Esophagus muscularis mucosa (tissue), 4 donors: Measurements from ENCODE around the gene PLEKHA8. TPM values are rescaled to one million over a fixed set of nuclear protein-coding genes. Genes with fewer than 3 reads are reported as not detected.
A peak's percentile ranks its signal among the peaks of the same experiment; 100 is the strongest.

Source experiments
- DNase-seq: peaks from one replicate; pipeline ENCODE4 v3.0.0-alpha.2; 2017; ENCODE audit errors: extremely low spot score
- H3K27ac ChIP-seq, 4 donors: fragments of 200-600 bp; sonication (generic); replicated peaks in 1 of 4; 1 replicate in 3 of 4; 2 replicates in 1 of 4; pipeline ENCODE4 v1.5.1; 2016 to 2019; ENCODE audit warnings: mild to moderate bottlenecking in 1 of 4
- H3K27me3 ChIP-seq, 4 donors: fragments of 200-600 bp; sonication (generic); one replicate each; pipeline versions ENCODE4 v1.5.1 to v1.6.0; 2016 to 2019
- H3K36me3 ChIP-seq, 4 donors: fragments of 200-600 bp; sonication (generic); one replicate each; pipeline ENCODE4 v1.5.1; 2016 to 2019
- H3K4me1 ChIP-seq, 4 donors: fragments of 200-600 bp; sonication (generic); one replicate each; pipeline ENCODE4 v1.5.1; 2016 to 2019
- H3K4me3 ChIP-seq, 4 donors: fragments of 200-600 bp; sonication (generic); 1 replicate in 2 of 4; 2 replicates in 2 of 4; pipeline ENCODE4 v1.5.1; 2016 to 2019; ENCODE audit warnings: mild to moderate bottlenecking in 4 of 4, moderate library complexity in 1 of 4
- H3K9me3 ChIP-seq, 4 donors: fragments of 200-600 bp; sonication (generic); 1 replicate in 3 of 4; 2 replicates in 1 of 4; pipeline ENCODE4 v1.5.1; 2016 to 2019
- CTCF ChIP-seq, 3 experiments: fragments of 200-600 bp in 2 of 3; fragments of 450-650 bp in 1 of 3; sonication (generic) in 2 of 3; IDR thresholded peaks; one replicate each; pipeline ENCODE4 v1.5.1; 2017 to 2019; ENCODE audit warnings: antibody characterized with exemption in 3 of 3, mild to moderate bottlenecking in 2 of 3, moderate library complexity in 1 of 3
- EP300 ChIP-seq: sonication (generic); formaldehyde crosslinking; IDR thresholded peaks from one replicate; pipeline ENCODE4 v1.6.1; 2017; ENCODE audit warnings: antibody characterized with exemption
- POLR2A ChIP-seq: fragments of 450-650 bp; IDR thresholded peaks from one replicate; pipeline ENCODE4 v1.6.1; 2017; ENCODE audit warnings: antibody characterized with exemption, moderate library complexity, mild to moderate bottlenecking, low read depth
- POLR2AphosphoS5 ChIP-seq, 2 donors: sonication (generic); formaldehyde crosslinking; IDR thresholded peaks; one replicate each; pipeline ENCODE4 v1.6.1; 2017; ENCODE audit warnings: antibody characterized with exemption in 2 of 2
- WGBS: methylation state at CpG from one replicate; pipeline ENCODE4 v1.1.5; 2018; 5-methylcytosine and 5-hydroxymethylcytosine counted together
- intact Hi-C: fragments of 100-400 bp; cut with DNase I; formaldehyde crosslinking; loops from one replicate; pipeline ENCODE4 v1.15.1; 2023
- total RNA-seq, 4 donors: library from RNA; depleted of rRNA; stranded (reverse); fragments of >200 nt; gene quantifications; one replicate each; pipeline versions ENCODE4 v1.1.0 to v1.2.1, GENCODE V29; 2016

The PLEKHA8 gene
- total RNA-seq, 4 donors from 2014 or later: 6.6 to 11.9 (median 10.2) TPM

GRCh38 chr7:30147223-30147622 lies 119.0 kb downstream of the PLEKHA8 start:
- DNase-seq: no peak
- intact Hi-C loops: no loop called here
- Histone ChIP-seq H3K27ac (peak overlapping the region; percentile 78 to 88 (median 82)), H3K4me3 (no peak overlapping the region), H3K9me3 (no peaks in the 10 kb centered on the region), H3K36me3 (peaks cover 0 to 39% (median 16%) of the 10 kb centered on the region in 4 donors), H3K27me3 (no peaks in the 10 kb centered on the region), H3K4me1 (peaks cover 43 to 88% (median 78%) of the 10 kb centered on the region in 4 donors)
- TF ChIP-seq CTCF (IDR thresholded peaks at IDR 0.05): no peak
- WGBS: 44% methylated on average over 4 of the region's 4 CpGs

- H3K4me3 ChIP-seq: no peak overlapping the region
- H3K27ac ChIP-seq: peak overlapping the region in 2 of 4 donors; percentile 78 to 80
- DNase-seq: no peak
- H3K9me3 ChIP-seq: no peaks in the 10 kb centered on the region
- no peaks in the 10 kb centered on the region for H3K27me3 ChIP-seq
- intact Hi-C loops: no loop called here
- H3K36me3 ChIP-seq: peaks cover 0 to 45% (median 22%) of the 10 kb centered on the region in 4 donors
- 89% methylated on average over 2 of the region's 2 CpGs for WGBS
- TF ChIP-seq POLR2A (no peak), EP300 (no peak), CTCF (IDR thresholded peaks at IDR 0.05) (no peak), POLR2AphosphoS5 (IDR thresholded peaks at IDR 0.05) (no peak)
- H3K4me1 ChIP-seq: peaks cover 37 to 83% (median 72%) of the 10 kb centered on the region in 4 donors
Measured at GRCh38 chr7:30147785-30148184, 119.6 kb downstream of the PLEKHA8 start.

- peak overlapping the region in 1 of 4 donors; percentile 78 for H3K27ac ChIP-seq
- H3K36me3 ChIP-seq: peaks cover 0 to 50% (median 28%) of the 10 kb centered on the region in 4 donors
- H3K27me3 ChIP-seq: no peaks in the 10 kb centered on the region
- H3K9me3 ChIP-seq: no peaks in the 10 kb centered on the region
- TF ChIP-seq EP300 (no peak), CTCF (IDR thresholded peaks at IDR 0.05) (no peak), POLR2AphosphoS5 (IDR thresholded peaks at IDR 0.05) (no peak), POLR2A (no peak)
- no peak for DNase-seq
- peaks cover 31 to 76% (median 66%) of the 10 kb centered on the region in 4 donors for H3K4me1 ChIP-seq
- intact Hi-C loops: no loop called here
- H3K4me3 ChIP-seq: no peak overlapping the region
- WGBS: 85% methylated on average over 5 of the region's 5 CpGs
Measured at GRCh38 chr7:30148426-30148825, 120.2 kb downstream of the PLEKHA8 start.

GRCh38 chr7:30148951-30149459 lies 120.8 kb downstream of the PLEKHA8 start:
- Histone ChIP-seq H3K4me1 (peaks cover 30 to 71% (median 60%) of the 10 kb centered on the region in 4 donors), H3K9me3 (no peaks in the 10 kb centered on the region), H3K36me3 (peaks cover 0 to 56% (median 34%) of the 10 kb centered on the region in 4 donors), H3K27me3 (no peaks in the 10 kb centered on the region), H3K27ac (no peak overlapping the region), H3K4me3 (no peak overlapping the region)
- 75% methylated on average over 13 of the region's 13 CpGs for WGBS
- TF ChIP-seq EP300 (no peak), CTCF (IDR thresholded peaks at IDR 0.05) (no peak), POLR2A (no peak)
- intact Hi-C loops: no loop called here
- no peak for DNase-seq
